Fibroblast of lung (primary cell): ENCODE measurements around the gene FCER2. TPM values are rescaled to one million over a fixed set of nuclear protein-coding genes. Genes with fewer than 3 reads are reported as not detected.

Experiments
- DNase-seq, 2 donors: peaks; one replicate each; pipeline versions ENCODE4 v3.0.0 to v3.0.0-alpha.2; 2010; ENCODE audit warnings: low read depth in 2 of 2
- H2AFZ ChIP-seq: 2 replicates; pipeline ENCODE4 v1.5.1; 2012; ENCODE audit warnings: low read length, control low read depth, inconsistent platforms
- H3K27ac ChIP-seq: 2 replicates; pipeline ENCODE4 v1.5.1; 2011; ENCODE audit warnings: low read length, control low read depth; ENCODE audit not compliant: insufficient read depth
- H3K27me3 ChIP-seq: 2 replicates; pipeline ENCODE4 v1.5.1; 2011; ENCODE audit warnings: mild to moderate bottlenecking, low read length; ENCODE audit not compliant: control insufficient read depth, insufficient read depth
- H3K36me3 ChIP-seq: 2 replicates; pipeline ENCODE4 v1.5.1; 2011; ENCODE audit warnings: low read length; ENCODE audit not compliant: control insufficient read depth, insufficient read depth
- H3K4me1 ChIP-seq: 2 replicates; pipeline ENCODE4 v1.5.1; 2011; ENCODE audit warnings: low read length; ENCODE audit not compliant: control insufficient read depth, insufficient read depth; ENCODE audit errors: extremely low read depth
- H3K4me2 ChIP-seq: 2 replicates; pipeline ENCODE4 v1.5.1; 2011; ENCODE audit warnings: low read length, control low read depth; ENCODE audit not compliant: insufficient read depth; ENCODE audit errors: extremely low read depth
- H3K4me3 ChIP-seq, 4 experiments: fragments of 200-600 bp in 1 of 4; sonication (generic) in 1 of 4; replicated peaks in 1 of 4; 2 replicates each; pipeline ENCODE4 v1.5.1; 2011 to 2016; ENCODE audit warnings: low read length in 4 of 4, low read depth in 3 of 4, mild to moderate bottlenecking in 3 of 4, control low read depth in 2 of 4, inconsistent platforms in 1 of 4, mixed read lengths in 1 of 4; ENCODE audit not compliant: insufficient read depth in 1 of 4; ENCODE audit errors: control extremely low read depth in 1 of 4
- H3K79me2 ChIP-seq: 2 replicates; pipeline ENCODE4 v1.5.1; 2012; ENCODE audit warnings: mild to moderate bottlenecking, low read length, inconsistent platforms; ENCODE audit not compliant: control insufficient read depth, insufficient read depth
- H3K9ac ChIP-seq: 2 replicates; pipeline ENCODE4 v1.5.1; 2011; ENCODE audit warnings: mild to moderate bottlenecking, low read length, control low read depth; ENCODE audit not compliant: insufficient read depth
- H3K9me3 ChIP-seq: 2 replicates; pipeline ENCODE4 v1.5.1; 2012; ENCODE audit warnings: low read depth, low read length; ENCODE audit not compliant: control insufficient read depth, insufficient read depth
- H4K20me1 ChIP-seq: 2 replicates; pipeline ENCODE4 v1.5.1; 2011; ENCODE audit warnings: low read length; ENCODE audit not compliant: control insufficient read depth, insufficient read depth; ENCODE audit errors: extremely low read depth
- EZH2 ChIP-seq: IDR thresholded peaks from 2 replicates; pipeline ENCODE4 v1.5.1; 2012; ENCODE audit warnings: low read length, control low read depth, mild to moderate bottlenecking; ENCODE audit errors: missing control alignments
- polyA plus RNA-seq, 2 donors: library from polyadenylated mRNA; depleted of rRNA in 1 of 2; stranded (reverse) in 1 of 2; unstranded in 1 of 2; fragments of >200 nt; gene quantifications; 2 replicates each; pipeline ENCODE4 v1.2.1, GENCODE V29; 2011 to 2012; ENCODE audit warnings: missing spikeins in 1 of 2
- total RNA-seq: library from RNA; depleted of rRNA; stranded (reverse); fragments of >200 nt; gene quantifications from 2 replicates; pipeline ENCODE4 v1.2.1, GENCODE V29; 2014
- TF ChIP-seq, protein P1 (sequence below), 2 donors: IDR thresholded peaks in 1 of 2; conservative IDR thresholded peaks in 1 of 2; 1 replicate in 1 of 2; 2 replicates in 1 of 2; pipeline ENCODE4 v1.5.1; 2011 to 2012; ENCODE audit warnings: low read length in 2 of 2, control low read depth in 1 of 2, inconsistent platforms in 1 of 2, low read depth in 1 of 2, mild to moderate bottlenecking in 1 of 2

FCER2 gene
- total and polyA plus RNA-seq, 2 donors (not counting 1 experiment from before 2014, with no cell fraction given): not detected

DNA sequence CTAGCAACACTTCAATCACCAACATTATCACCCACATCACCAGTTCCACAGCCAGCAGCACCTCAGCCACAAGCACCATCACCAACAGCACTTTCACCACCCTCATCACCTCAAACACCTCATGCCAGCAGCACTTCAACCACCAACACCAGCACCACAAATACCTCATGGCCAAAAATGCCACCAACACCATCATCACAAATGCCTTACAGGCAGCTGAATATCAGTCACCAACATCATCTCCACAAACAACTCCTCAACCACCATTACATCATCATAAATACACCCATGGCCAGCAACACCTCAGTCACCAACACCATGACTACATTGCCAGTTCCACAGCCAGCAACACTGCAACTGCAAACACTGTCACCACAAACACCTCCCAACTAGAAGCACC lies 10.4 kb downstream of the FCER2 start:
- TF ChIP-seq EZH2: no peak
- TF ChIP-seq, protein P1, sequence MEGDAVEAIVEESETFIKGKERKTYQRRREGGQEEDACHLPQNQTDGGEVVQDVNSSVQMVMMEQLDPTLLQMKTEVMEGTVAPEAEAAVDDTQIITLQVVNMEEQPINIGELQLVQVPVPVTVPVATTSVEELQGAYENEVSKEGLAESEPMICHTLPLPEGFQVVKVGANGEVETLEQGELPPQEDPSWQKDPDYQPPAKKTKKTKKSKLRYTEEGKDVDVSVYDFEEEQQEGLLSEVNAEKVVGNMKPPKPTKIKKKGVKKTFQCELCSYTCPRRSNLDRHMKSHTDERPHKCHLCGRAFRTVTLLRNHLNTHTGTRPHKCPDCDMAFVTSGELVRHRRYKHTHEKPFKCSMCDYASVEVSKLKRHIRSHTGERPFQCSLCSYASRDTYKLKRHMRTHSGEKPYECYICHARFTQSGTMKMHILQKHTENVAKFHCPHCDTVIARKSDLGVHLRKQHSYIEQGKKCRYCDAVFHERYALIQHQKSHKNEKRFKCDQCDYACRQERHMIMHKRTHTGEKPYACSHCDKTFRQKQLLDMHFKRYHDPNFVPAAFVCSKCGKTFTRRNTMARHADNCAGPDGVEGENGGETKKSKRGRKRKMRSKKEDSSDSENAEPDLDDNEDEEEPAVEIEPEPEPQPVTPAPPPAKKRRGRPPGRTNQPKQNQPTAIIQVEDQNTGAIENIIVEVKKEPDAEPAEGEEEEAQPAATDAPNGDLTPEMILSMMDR (conservative IDR thresholded peaks at IDR 0.05 in 1 of 2, IDR thresholded peaks at IDR 0.05 in 1 of 2; ENCODE audit: low read depth in 1 of 2, low read length in 2 of 2): no peak
- no peak for DNase-seq
- Histone ChIP-seq H3K4me1 (no peaks in the 10 kb centered on the region), H3K9ac (no peak overlapping the region), H3K27me3 (no peaks in the 10 kb centered on the region), H3K4me2 (no peak overlapping the region), H3K9me3 (no peaks in the 10 kb centered on the region), H2AFZ (no peak overlapping the region), H3K79me2 (no peaks in the 10 kb centered on the region), H3K36me3 (no peaks in the 10 kb centered on the region), H3K4me3 (no peak overlapping the region), H4K20me1 (no peaks in the 10 kb centered on the region), H3K27ac (no peak overlapping the region)

DNA sequence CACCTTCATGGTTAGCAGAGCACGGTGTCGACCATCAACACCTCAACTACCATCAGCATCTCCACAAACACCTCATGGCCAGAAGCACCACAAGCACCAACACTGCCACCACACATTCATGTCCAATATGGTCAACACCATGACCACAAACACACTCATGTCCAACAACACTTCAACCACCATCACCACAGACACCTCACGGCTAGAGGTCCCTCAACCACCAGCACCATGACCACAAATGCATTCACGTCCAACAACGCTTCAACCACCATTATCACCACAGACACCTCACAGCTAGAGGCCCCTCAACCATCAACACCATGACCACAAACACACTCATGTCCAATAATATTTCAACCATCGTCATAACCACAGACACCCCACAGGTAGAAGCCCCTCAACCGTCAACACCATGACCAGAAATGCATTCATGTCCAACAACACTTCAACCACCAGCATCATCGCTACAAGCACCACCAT lies 11.1 kb downstream of the FCER2 start:
- Histone ChIP-seq H3K27me3 (no peaks in the 10 kb centered on the region), H3K79me2 (no peaks in the 10 kb centered on the region), H3K36me3 (no peaks in the 10 kb centered on the region), H3K4me3 (no peak overlapping the region), H3K27ac (no peak overlapping the region), H3K9ac (no peak overlapping the region), H3K4me1 (no peaks in the 10 kb centered on the region), H2AFZ (no peak overlapping the region), H3K9me3 (no peaks in the 10 kb centered on the region), H4K20me1 (no peaks in the 10 kb centered on the region), H3K4me2 (no peak overlapping the region)
- no peak for TF ChIP-seq EZH2
- TF ChIP-seq, protein P1 (conservative IDR thresholded peaks at IDR 0.05 in 1 of 2, IDR thresholded peaks at IDR 0.05 in 1 of 2; ENCODE audit: low read depth in 1 of 2, low read length in 2 of 2): no peak
- no peak for DNase-seq

DNA sequence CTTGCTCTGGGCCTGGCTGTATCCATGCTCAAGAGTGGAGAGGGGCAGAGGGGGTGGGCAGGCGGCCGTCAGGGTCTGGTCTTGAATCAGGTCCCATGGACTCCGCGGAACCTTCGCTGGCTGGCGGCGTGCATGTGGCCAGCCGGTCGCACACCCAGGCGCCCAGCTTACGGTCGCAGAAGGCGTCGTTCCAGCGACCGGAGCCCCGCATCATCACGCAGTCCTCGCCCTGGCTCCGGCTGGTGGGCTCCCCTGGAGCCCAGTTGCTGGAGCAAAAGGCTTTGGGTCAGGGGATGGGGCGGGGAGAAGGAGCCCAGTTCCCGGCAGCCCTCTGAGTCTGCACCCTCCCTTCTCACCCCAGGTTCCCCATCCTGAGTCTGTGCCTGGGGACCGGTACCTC lies 12.8 kb downstream of the FCER2 start:
- DNase-seq: no peak
- H4K20me1 ChIP-seq: no peaks in the 10 kb centered on the region
- H3K9me3 ChIP-seq: no peaks in the 10 kb centered on the region
- no peak overlapping the region for H3K27ac ChIP-seq
- H3K9ac ChIP-seq: no peak overlapping the region
- H3K79me2 ChIP-seq: no peaks in the 10 kb centered on the region
- no peak overlapping the region for H3K4me3 ChIP-seq
- H3K4me2 ChIP-seq: no peak overlapping the region
- H3K27me3 ChIP-seq: no peaks in the 10 kb centered on the region
- TF ChIP-seq, protein P1 (conservative IDR thresholded peaks at IDR 0.05 in 1 of 2, IDR thresholded peaks at IDR 0.05 in 1 of 2; ENCODE audit: low read depth in 1 of 2, low read length in 2 of 2): no peak
- no peak for TF ChIP-seq EZH2
- no peak overlapping the region for H2AFZ ChIP-seq
- H3K4me1 ChIP-seq: no peaks in the 10 kb centered on the region
- no peaks in the 10 kb centered on the region for H3K36me3 ChIP-seq
